Panc1 (cell line): ENCODE data around the gene KRT72. TPM values are rescaled to one million over a fixed set of nuclear protein-coding genes. Genes with fewer than 3 reads are reported as not detected.

Experiments
- ATAC-seq: fragments of 200-7000 bp; cut with Tn5 transposase; 2 replicates; pipeline ENCODE4 v1.9.1; 2020; ENCODE audit warnings: mild to moderate bottlenecking, moderate library complexity
- BruUV-seq: library from RNA; stranded (reverse); fragments of 400-500 nt; replicated peaks from 2 replicates; lab custom pipeline; 2021; lab: Mats Ljungman, UMichigan
- CTCF ChIA-PET: fragments of 300-600 bp; sonication (Branson Sonifier 250); formaldehyde crosslinking; loops from one replicate; lab custom pipeline; 2022; ENCODE audit warnings: antibody characterized with exemption; lab: Charles Lee
- POLR2A ChIA-PET: fragments of 300-600 bp; sonication (Branson Sonifier 250); formaldehyde crosslinking; loops from one replicate; lab custom pipeline; 2022; ENCODE audit warnings: antibody characterized with exemption; lab: Charles Lee
- DNase-seq: peaks from one replicate; pipeline ENCODE4 v3.0.0-alpha.2; 2010; ENCODE audit warnings: low read depth, low spot score
- H3K27ac ChIP-seq: 2 replicates; pipeline ENCODE4 v1.5.1; 2011; ENCODE audit warnings: mild to moderate bottlenecking, low read length, inconsistent platforms
- H3K27me3 ChIP-seq: fragments of 200-500 bp; sonication (Bioruptor generic); 2 replicates; pipeline ENCODE4 v1.6.0; 2014; ENCODE audit warnings: low read length, inconsistent platforms; ENCODE audit not compliant: control insufficient read depth, insufficient read depth
- H3K36me3 ChIP-seq: fragments of 200-500 bp; sonication (Bioruptor generic); 2 replicates; pipeline ENCODE4 v1.5.1; 2014; ENCODE audit warnings: inconsistent platforms, mild to moderate bottlenecking, low read length, moderate library complexity; ENCODE audit not compliant: control insufficient read depth, insufficient read depth
- H3K4me1 ChIP-seq: 2 replicates; pipeline ENCODE4 v1.5.1; 2011; ENCODE audit warnings: inconsistent platforms, mild to moderate bottlenecking, low read length, moderate library complexity; ENCODE audit not compliant: control insufficient read depth, insufficient read depth
- H3K4me3 ChIP-seq, 2 experiments: 2 replicates each; pipeline ENCODE4 v1.5.1; 2011 to 2012; ENCODE audit warnings: low read depth in 2 of 2, low read length in 2 of 2, mild to moderate bottlenecking in 2 of 2, inconsistent platforms in 1 of 2, moderate library complexity in 1 of 2
- H3K9me3 ChIP-seq: fragments of 200-500 bp; sonication (Bioruptor generic); 2 replicates; pipeline ENCODE4 v1.5.1; 2014; ENCODE audit warnings: low read depth, mild to moderate bottlenecking, inconsistent platforms, low read length, moderate library complexity; ENCODE audit not compliant: control insufficient read depth, insufficient read depth
- POLR2AphosphoS5 ChIP-seq: IDR thresholded peaks from 2 replicates; pipeline ENCODE4 v1.6.1; 2012; ENCODE audit warnings: mild to moderate bottlenecking, low read depth, low read length, moderate library complexity
- SIN3A ChIP-seq: IDR thresholded peaks from 2 replicates; pipeline ENCODE4 v1.6.1; 2012; ENCODE audit warnings: low read depth, mild to moderate bottlenecking, low read length, moderate library complexity, borderline replicate concordance; ENCODE audit not compliant: insufficient read depth
- TCF7L2 ChIP-seq: IDR thresholded peaks from 2 replicates; pipeline ENCODE4 v1.6.1; 2011; ENCODE audit warnings: mild to moderate bottlenecking, low read depth, low read length, inconsistent platforms
- in situ Hi-C: cut with HindIII; loops from 2 replicates; pipeline ENCODE4 v1.10.0; 2016; ENCODE audit warnings: low sequenced_read_pairs, low pct_unique_long_range_greater_than_20kb
- intact Hi-C: fragments of 100-400 bp; cut with micrococcal nuclease; formaldehyde crosslinking; loops from one replicate; pipeline ENCODE4 v1.10.0; 2022; ENCODE audit not compliant: unreplicated experiment
- total RNA-seq: library from RNA; stranded (reverse); gene quantifications from one replicate; pipeline ENCODE4 v1.2.1, GENCODE V29; 2021; ENCODE audit not compliant: unreplicated experiment
- TF ChIP-seq, protein P1 (sequence below), 2 experiments: IDR thresholded peaks; 2 replicates each; pipeline ENCODE4 v1.6.1; 2011 to 2012; ENCODE audit warnings: low read depth in 2 of 2, control low read depth in 1 of 2, low read length in 1 of 2, mild to moderate bottlenecking in 1 of 2, moderate library complexity in 1 of 2; ENCODE audit not compliant: insufficient read depth in 1 of 2
- TF ChIP-seq, protein P2 (sequence below): fragments of 450-650 bp; IDR thresholded peaks from 2 replicates; pipeline ENCODE4 v1.5.1; 2017; ENCODE audit warnings: mild to moderate bottlenecking

Gene KRT72
- total RNA-seq, 1 experiment from 2014 or later = not detected

DNA sequence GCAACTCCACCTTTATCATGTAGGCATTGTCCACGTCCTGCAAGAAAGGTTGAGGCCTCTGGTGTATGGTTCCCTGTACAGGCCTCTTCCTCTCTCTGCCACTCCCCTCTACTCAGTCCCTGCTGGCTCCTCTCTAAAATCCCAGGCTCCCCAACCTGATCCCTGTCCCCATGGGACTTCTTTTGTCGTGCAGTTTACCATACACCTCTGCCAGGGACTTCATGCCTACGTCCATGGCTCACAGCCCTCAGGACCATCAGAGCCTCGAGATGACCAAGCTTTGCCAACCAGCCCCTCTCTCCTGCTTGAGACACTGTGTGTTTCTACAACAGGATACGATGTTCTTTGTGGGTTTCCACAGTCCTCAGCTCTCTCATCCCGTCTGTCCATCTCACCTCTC, 47.8 kb upstream of the KRT72 start:
- in situ Hi-C loops = no loop called here
- no TSS peak for BruUV-seq
- ChIA-PET CTCF (interaction anchor here (0.6 kb wide), 1 partner anchor 1364 kb away, joined by 3 read pairs; no protein-coding TSS in a partner anchor), POLR2A (no interaction called here)
- H3K27me3 ChIP-seq = peaks cover 4% of the 10 kb centered on the region
- intact Hi-C loops = no loop called here
- ATAC-seq (no peak), DNase-seq (no peak)
- no peaks in the 10 kb centered on the region for H3K9me3 ChIP-seq
- TF ChIP-seq SIN3A (no peak), TCF7L2 (no peak)
- TF ChIP-seq, protein P1, sequence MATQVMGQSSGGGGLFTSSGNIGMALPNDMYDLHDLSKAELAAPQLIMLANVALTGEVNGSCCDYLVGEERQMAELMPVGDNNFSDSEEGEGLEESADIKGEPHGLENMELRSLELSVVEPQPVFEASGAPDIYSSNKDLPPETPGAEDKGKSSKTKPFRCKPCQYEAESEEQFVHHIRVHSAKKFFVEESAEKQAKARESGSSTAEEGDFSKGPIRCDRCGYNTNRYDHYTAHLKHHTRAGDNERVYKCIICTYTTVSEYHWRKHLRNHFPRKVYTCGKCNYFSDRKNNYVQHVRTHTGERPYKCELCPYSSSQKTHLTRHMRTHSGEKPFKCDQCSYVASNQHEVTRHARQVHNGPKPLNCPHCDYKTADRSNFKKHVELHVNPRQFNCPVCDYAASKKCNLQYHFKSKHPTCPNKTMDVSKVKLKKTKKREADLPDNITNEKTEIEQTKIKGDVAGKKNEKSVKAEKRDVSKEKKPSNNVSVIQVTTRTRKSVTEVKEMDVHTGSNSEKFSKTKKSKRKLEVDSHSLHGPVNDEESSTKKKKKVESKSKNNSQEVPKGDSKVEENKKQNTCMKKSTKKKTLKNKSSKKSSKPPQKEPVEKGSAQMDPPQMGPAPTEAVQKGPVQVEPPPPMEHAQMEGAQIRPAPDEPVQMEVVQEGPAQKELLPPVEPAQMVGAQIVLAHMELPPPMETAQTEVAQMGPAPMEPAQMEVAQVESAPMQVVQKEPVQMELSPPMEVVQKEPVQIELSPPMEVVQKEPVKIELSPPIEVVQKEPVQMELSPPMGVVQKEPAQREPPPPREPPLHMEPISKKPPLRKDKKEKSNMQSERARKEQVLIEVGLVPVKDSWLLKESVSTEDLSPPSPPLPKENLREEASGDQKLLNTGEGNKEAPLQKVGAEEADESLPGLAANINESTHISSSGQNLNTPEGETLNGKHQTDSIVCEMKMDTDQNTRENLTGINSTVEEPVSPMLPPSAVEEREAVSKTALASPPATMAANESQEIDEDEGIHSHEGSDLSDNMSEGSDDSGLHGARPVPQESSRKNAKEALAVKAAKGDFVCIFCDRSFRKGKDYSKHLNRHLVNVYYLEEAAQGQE (IDR thresholded peaks at IDR 0.05; ENCODE audit: insufficient read depth in 1 of 2, low read depth in 2 of 2, low read length in 1 of 2) = no peak
- H3K36me3 ChIP-seq = no peaks in the 10 kb centered on the region
- no peak overlapping the region for H3K4me3 ChIP-seq
- H3K4me1 ChIP-seq = peaks cover 5% of the 10 kb centered on the region; the same call in 1 of the 2 replicates
- H3K27ac ChIP-seq = no peak overlapping the region

- CTCF ChIA-PET = no interaction called here
- Histone ChIP-seq H3K4me1 (peaks cover 5% of the 10 kb centered on the region; the same call in 1 of the 2 replicates), H3K9me3 (no peaks in the 10 kb centered on the region), H3K27me3 (0 out of 2 replicates have a peak, but pooled peaks cover 2% of the 10 kb centered on the region), H3K36me3 (no peaks in the 10 kb centered on the region), H3K4me3 (no peak overlapping the region), H3K27ac (no peak overlapping the region)
- DNase-seq = no peak
- ATAC-seq = no peak
- TF ChIP-seq POLR2AphosphoS5 (no peak), SIN3A (no peak), TCF7L2 (no peak)
- TF ChIP-seq, protein P2, sequence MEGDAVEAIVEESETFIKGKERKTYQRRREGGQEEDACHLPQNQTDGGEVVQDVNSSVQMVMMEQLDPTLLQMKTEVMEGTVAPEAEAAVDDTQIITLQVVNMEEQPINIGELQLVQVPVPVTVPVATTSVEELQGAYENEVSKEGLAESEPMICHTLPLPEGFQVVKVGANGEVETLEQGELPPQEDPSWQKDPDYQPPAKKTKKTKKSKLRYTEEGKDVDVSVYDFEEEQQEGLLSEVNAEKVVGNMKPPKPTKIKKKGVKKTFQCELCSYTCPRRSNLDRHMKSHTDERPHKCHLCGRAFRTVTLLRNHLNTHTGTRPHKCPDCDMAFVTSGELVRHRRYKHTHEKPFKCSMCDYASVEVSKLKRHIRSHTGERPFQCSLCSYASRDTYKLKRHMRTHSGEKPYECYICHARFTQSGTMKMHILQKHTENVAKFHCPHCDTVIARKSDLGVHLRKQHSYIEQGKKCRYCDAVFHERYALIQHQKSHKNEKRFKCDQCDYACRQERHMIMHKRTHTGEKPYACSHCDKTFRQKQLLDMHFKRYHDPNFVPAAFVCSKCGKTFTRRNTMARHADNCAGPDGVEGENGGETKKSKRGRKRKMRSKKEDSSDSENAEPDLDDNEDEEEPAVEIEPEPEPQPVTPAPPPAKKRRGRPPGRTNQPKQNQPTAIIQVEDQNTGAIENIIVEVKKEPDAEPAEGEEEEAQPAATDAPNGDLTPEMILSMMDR = no peak
- TF ChIP-seq, protein P1 (IDR thresholded peaks at IDR 0.05; ENCODE audit: insufficient read depth in 1 of 2, low read depth in 2 of 2, low read length in 1 of 2) = no peak
- intact Hi-C loops = no loop called here
- in situ Hi-C loops = no loop called here
- POLR2A ChIA-PET = no interaction called here
- BruUV-seq = no TSS peak
Measured at GRCh38 chr12:52648012-52648550, 46.8 kb upstream of the KRT72 start.
